D721Med (cell line): Measurements from ENCODE around the gene PITPNB.
A peak's percentile ranks its signal among the peaks of the same experiment; 100 is the strongest.

Source experiments
- DNase-seq: peaks from one replicate; pipeline ENCODE4 v3.0.0; 2011; ENCODE audit warnings: low spot score; ENCODE audit not compliant: insufficient read length
- FAIRE-seq: peaks from 2 replicates; lab custom pipeline; 2011; peaks lifted over from hg19 to GRCh38; lab: Jason Lieb, UNC
- TF ChIP-seq, protein P1 (sequence below): IDR thresholded peaks from 2 replicates; pipeline ENCODE4 v1.5.1; 2012; ENCODE audit warnings: mild to moderate bottlenecking, control low read depth; ENCODE audit not compliant: insufficient read depth; ENCODE audit errors: missing control alignments

PITPNB gene

DNA sequence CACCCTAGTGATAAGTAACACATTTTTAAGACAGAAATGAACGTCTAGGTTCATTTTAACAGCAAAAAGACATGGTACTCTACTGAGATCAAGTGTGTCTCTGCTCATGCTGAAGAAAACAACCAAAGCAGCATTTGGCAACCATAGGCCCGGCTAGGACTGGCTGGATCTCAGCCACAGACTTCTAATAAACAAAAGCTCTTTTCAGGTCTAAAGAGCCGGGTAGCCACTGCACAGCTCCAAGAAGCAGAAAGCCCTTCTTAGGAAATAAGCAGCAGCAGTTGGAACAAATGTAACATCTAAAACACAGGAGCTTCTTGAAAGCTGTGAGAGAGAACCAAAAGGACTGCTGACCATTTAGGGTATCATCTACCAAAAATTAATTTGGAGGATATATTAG is 37.6 kb downstream of the PITPNB start:
- DNase-seq (no peak), FAIRE-seq (no peak)
- TF ChIP-seq, protein P1, sequence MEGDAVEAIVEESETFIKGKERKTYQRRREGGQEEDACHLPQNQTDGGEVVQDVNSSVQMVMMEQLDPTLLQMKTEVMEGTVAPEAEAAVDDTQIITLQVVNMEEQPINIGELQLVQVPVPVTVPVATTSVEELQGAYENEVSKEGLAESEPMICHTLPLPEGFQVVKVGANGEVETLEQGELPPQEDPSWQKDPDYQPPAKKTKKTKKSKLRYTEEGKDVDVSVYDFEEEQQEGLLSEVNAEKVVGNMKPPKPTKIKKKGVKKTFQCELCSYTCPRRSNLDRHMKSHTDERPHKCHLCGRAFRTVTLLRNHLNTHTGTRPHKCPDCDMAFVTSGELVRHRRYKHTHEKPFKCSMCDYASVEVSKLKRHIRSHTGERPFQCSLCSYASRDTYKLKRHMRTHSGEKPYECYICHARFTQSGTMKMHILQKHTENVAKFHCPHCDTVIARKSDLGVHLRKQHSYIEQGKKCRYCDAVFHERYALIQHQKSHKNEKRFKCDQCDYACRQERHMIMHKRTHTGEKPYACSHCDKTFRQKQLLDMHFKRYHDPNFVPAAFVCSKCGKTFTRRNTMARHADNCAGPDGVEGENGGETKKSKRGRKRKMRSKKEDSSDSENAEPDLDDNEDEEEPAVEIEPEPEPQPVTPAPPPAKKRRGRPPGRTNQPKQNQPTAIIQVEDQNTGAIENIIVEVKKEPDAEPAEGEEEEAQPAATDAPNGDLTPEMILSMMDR, result no peak

DNA sequence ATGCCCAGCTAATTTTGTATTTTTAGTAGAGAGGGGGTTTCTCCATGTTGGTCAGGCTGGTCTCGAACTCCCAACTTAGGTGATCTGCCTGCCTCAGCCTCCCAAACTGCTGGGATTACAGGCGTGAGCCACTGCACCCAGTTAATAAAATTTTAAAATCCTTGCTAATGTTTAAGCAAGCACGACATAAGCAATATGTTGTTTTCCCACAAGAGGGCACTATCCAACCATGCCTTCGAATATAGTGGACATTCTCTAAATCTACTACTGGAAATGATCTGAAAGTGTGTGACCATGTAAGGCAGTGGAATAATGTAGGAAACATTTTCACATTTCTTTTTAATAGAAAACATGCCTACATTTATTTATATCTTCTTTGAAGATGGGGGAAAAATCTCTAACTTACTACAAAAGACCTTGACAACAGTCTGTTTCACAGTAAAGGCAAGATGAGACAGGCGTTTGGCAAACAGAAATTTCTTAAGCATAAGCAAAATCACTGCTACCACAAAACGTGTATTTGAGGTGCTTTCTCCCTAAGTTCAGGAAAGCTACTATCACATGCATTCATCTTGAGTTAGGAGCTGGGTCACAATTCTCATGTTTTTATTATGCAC is 38.2 kb downstream of the PITPNB start:
- TF ChIP-seq, protein P1, result peak; percentile 85
- DNase-seq (no peak), FAIRE-seq (no peak)

DNA sequence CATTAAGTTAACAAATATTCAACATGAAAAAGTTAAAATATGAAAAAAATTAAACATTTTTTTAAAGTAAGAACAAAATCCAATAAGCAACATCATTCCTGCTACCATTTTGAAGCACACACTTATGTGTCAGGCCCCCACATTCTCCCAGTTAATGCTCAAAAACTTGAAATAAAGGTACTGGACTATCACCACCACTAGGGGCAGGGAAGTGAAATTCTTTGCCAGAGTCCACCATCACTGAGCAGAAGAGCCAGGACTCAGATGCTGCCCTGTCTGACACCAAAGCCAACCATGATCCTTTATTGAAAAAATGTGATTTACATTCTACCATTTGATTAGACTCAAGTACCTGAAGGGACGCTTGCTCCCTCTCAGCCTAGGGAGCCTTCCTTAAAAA is 39.1 kb downstream of the PITPNB start:
- TF ChIP-seq, protein P1, result no peak
- no peak for FAIRE-seq
- DNase-seq, result no peak

DNA sequence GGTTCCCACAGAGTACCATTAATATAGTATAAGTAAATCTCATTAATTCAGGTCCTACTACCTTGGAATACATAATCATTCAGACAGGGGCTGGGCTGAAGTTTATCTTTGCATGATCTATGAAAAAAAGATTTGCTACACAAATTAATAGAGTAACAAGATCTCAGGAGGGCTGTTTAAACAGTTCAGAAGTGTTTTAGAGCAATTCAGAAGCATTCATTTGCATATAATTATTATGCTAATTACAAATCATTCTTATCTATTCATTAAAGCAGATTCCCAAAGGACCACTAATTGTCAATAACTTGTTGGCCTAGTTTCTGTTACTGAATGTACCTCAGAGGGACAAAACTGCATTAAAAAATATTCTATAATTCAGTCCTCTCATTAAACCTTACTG is 40.5 kb downstream of the PITPNB start:
- FAIRE-seq (no peak), DNase-seq (no peak)
- TF ChIP-seq, protein P1, result no peak

DNA sequence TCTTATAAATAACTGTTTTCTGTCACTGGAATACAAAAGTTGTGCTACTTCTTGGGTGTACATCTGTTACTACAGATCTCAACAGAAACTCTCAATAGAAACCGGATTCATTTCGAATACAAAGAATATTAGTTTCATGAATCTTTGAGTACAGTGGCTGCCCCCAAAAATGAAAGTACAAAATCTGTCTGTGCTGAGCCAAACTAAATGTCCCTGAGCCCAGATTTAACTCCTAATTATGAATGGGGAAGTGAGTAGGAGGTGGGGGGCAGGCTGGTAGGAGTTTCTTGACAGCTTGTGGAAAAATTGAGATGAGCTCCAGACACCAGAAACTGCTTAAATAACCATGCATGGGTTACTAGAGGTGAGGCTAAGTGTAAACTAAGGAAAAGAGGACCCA is 41.6 kb downstream of the PITPNB start:
- TF ChIP-seq, protein P1, result no peak
- DNase-seq (no peak), FAIRE-seq (no peak)

DNA sequence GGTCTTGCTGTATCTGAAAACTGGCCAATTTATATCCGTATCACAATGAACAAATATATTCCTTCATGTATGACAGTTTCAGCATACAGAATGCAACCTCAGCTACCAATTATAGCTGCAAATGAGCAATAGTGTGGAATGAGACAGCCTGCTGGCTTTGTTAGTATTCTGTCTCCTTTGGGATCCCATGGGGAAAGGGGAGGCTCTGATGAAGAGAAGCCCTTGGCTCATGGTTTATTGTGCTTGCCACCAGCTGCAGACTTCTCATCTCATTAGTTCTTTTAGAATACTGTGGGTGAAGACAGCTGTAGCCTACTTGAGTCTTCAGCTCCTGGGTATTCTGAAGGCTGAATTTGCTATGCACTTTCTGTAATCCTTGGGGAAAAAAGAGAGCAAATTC is 42.4 kb downstream of the PITPNB start:
- no peak for DNase-seq
- TF ChIP-seq, protein P1, result no peak
- no peak for FAIRE-seq

DNA sequence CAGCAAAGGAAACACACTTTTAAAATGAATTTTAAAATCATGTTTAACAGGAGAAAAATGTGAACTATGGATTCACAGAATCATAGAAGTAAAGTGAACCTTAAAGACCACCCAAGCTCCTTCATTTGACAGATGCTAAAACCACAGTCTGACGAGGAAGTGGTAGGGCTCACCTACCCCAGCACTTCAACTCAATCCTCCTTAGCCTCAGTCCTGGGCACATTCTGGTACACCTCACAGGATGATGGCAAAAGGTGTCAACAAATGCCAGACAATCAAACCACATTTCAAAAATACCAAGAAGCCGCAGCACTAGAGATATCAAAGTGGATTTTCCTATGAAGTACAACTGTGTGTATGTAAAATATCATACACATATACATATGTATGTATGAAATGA is 43.1 kb downstream of the PITPNB start:
- TF ChIP-seq, protein P1, result no peak
- FAIRE-seq (no peak), DNase-seq (no peak)
